IPS-20b (cell line): ENCODE measurements around the gene ADORA2B.
A peak's percentile ranks its signal among the peaks of the same experiment; 100 is the strongest.

Experiments
- H3K27ac ChIP-seq: one replicate; pipeline ENCODE4 v1.5.1; 2013; ENCODE audit warnings: low read length
- H3K27me3 ChIP-seq: 2 replicates; pipeline ENCODE4 v1.6.1; 2013; ENCODE audit warnings: mild to moderate bottlenecking, low read length, inconsistent platforms; ENCODE audit not compliant: insufficient read depth
- H3K36me3 ChIP-seq: 2 replicates; pipeline ENCODE4 v1.6.1; 2013; ENCODE audit warnings: low read depth, mild to moderate bottlenecking, inconsistent platforms, low read length, moderate library complexity; ENCODE audit not compliant: insufficient read depth
- H3K4me1 ChIP-seq: 2 replicates; pipeline ENCODE4 v1.6.1; 2013; ENCODE audit warnings: mild to moderate bottlenecking, control low read depth, inconsistent platforms, low read length, moderate library complexity; ENCODE audit not compliant: insufficient read depth
- H3K4me3 ChIP-seq: 2 replicates; pipeline ENCODE4 v1.5.1; 2013; ENCODE audit warnings: mild to moderate bottlenecking, low read length, inconsistent platforms
- H3K9ac ChIP-seq: 2 replicates; pipeline ENCODE4 v1.6.1; 2013; ENCODE audit warnings: low read depth, mild to moderate bottlenecking, inconsistent platforms, low read length, moderate library complexity
- H3K9me3 ChIP-seq: 2 replicates; pipeline ENCODE4 v1.6.1; 2013; ENCODE audit warnings: mild to moderate bottlenecking, low read depth, low read length, inconsistent platforms; ENCODE audit not compliant: insufficient read depth

The ADORA2B gene

DNA sequence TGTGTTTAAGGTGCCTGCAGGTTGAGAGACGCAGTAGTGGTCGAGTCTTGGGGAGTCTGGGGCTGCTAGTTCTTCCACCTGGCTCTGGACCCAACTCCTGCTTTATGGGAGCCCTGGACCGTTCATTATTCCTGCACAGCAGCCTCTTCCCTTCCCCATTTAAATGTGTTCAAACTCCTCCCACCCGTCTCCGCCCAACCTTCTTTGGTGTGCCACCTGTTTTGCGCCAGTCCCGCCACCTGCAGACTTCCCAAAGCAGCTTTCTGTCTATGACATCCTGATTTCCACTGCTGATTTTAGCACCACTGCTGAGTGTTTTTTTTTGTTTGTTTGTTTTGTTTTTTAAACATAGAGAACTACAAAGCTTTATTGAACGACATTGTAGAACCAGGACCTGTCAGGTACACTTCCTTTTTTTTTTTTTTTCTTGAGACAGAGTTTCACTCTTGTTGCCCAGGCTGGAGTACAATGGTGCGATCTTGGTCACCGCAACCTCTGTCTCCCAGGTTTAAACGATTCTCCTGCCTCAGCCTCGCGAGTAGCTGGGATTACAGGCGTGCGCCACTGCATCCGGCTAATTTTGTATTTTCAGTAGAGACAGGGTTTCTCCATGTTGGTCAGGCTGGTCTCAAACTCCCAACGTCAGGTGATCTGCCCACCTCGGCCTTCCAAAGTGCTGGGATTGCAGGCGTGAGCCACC, 12.8 kb downstream of the ADORA2B start:
- no peak overlapping the region for H3K9ac ChIP-seq
- H3K4me3 ChIP-seq = no peak overlapping the region
- H3K27ac ChIP-seq = no peak overlapping the region
- no peaks in the 10 kb centered on the region; the same call in 1 of the 2 replicates for H3K9me3 ChIP-seq
- H3K27me3 ChIP-seq = no peaks in the 10 kb centered on the region
- H3K36me3 ChIP-seq = no peaks in the 10 kb centered on the region
- H3K4me1 ChIP-seq = peaks cover 11% of the 10 kb centered on the region

DNA sequence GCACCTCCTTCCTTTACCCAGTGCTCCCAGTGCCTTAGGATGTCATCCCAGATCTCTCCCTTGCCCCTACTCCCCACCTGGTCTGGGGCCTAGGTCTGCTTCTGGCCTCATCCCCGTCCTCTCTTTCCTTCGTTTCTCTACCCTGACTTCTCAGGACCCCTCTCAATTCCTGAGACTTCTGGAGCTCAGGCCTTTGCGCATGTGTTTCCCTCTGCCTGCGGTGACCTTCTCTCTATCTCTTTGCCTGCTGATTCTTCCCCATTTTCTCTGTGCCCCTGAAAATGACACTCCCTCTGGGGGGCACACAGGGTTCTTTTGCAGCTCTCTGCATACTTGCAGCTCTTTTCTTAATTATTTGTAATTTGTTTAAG, 13.5 kb downstream of the ADORA2B start:
- Histone ChIP-seq H3K9me3 (no peaks in the 10 kb centered on the region; the same call in 1 of the 2 replicates), H3K9ac (no peak overlapping the region), H3K36me3 (no peaks in the 10 kb centered on the region), H3K4me1 (peaks cover 11% of the 10 kb centered on the region), H3K27ac (no peak overlapping the region), H3K4me3 (no peak overlapping the region), H3K27me3 (no peaks in the 10 kb centered on the region)

DNA sequence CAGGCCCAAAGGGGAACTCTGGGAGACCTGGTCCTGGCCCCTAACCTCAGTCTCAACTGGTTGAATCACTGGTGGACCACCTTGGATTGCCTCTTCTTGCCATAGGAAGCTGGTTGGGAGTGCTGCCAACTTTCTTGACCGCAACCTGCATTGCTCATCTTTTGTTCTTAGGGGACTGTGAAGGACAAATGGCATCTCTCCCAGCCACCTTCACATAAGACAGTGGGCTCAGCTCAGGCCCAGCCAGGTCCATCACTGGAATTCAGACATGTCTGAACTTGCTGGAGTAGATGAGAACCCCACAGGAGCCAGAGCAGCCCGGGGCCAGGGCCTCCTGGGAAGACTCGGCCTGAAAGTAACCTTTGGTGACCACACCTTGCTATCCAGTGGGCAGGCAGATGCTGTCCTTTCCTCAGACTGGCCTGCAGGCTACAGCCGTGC, 18.8 kb downstream of the ADORA2B start:
- Histone ChIP-seq H3K36me3 (no peaks in the 10 kb centered on the region), H3K27me3 (no peaks in the 10 kb centered on the region), H3K27ac (no peak overlapping the region), H3K9ac (no peak overlapping the region), H3K4me1 (peaks cover 32% of the 10 kb centered on the region), H3K4me3 (no peak overlapping the region), H3K9me3 (no peaks in the 10 kb centered on the region)

DNA sequence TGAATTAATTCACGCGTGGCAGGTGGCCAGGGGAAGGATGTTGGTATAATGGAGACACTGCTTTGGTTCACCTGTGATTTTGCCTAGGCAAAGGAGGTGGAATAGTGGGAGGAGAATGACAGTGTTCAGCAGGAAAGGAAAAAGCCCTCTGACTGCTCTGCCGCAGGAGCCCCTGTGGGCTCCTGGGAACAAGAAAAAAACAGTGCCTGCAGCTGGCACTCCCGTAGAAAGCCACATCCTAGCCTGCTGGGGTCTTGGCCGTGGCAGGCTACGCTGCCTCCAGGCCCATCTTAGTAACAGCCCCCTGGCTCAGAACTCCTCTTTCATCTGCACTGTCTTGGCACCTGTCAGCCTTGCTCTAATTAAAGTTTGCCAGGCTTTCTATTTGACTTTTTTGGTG, 20.6 kb downstream of the ADORA2B start:
- Histone ChIP-seq H3K9me3 (no peaks in the 10 kb centered on the region), H3K9ac (peak overlapping the region; percentile 89; the same call in 1 of the 2 replicates), H3K4me1 (peaks cover 36% of the 10 kb centered on the region), H3K4me3 (peak overlapping the region; percentile 60; the same call in 1 of the 2 replicates), H3K27ac (peak overlapping the region; percentile 90), H3K36me3 (no peaks in the 10 kb centered on the region), H3K27me3 (no peaks in the 10 kb centered on the region)

DNA sequence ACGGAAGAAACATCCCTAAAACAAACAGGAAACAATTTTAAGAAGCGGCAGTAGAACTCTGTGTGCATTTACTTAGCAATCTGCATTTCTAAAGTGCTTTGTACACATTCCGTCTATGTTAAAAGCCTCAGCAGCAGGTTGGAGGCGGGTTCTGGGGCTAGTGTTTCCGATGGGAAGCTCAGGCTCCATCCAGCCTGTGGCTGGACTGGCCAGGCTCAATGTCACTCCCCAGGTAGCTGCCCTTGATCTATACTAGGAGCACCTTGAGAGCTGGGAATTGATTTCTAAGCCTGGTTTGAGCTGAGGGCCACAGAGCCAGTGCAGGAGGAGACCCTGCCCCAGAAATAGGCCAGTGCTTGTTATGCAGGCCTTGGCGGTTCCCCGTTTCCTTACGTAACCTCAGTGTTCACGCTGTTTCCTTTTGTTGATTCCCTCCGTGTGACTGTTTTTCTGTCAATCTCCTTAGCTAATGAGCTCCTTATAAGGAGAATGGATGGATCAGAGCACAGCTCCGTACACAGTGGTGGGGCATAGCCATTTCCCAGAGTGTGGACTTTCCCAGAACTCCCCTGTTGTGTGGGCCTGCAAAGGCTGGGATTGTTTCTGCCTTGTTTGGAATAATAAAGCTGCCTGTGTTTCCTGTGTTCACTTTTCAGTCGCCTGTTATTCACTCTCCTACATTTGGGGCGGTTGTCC, 21.4 kb downstream of the ADORA2B start:
- Histone ChIP-seq H3K27ac (peak overlapping the region; percentile 99), H3K27me3 (no peaks in the 10 kb centered on the region), H3K9me3 (no peaks in the 10 kb centered on the region), H3K36me3 (no peaks in the 10 kb centered on the region), H3K4me3 (peak overlapping the region; percentile 60), H3K4me1 (peaks cover 43% of the 10 kb centered on the region), H3K9ac (peak overlapping the region; percentile 89)

DNA sequence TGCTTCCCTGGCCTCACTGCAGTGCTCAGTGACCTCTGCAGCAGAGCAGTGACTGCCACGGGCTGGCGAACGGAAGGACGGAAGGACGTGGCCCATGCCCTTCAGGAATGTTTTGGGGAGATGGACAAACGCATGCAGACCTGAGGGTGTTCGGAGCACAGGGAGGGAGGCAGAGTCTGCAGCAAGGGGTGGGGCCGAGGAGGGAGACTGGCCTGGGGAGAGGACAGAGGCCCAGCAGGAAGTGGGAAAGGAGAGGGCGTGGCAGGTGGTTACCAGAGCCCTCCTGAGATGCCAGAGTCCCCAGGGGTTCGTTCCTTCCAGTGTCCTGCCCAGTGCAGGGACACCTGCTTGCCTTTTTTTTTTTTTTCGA, 21.9 kb downstream of the ADORA2B start:
- H3K9ac ChIP-seq = peak overlapping the region; percentile 89
- peak overlapping the region; percentile 99 for H3K27ac ChIP-seq
- H3K4me3 ChIP-seq = peak overlapping the region; percentile 60

DNA sequence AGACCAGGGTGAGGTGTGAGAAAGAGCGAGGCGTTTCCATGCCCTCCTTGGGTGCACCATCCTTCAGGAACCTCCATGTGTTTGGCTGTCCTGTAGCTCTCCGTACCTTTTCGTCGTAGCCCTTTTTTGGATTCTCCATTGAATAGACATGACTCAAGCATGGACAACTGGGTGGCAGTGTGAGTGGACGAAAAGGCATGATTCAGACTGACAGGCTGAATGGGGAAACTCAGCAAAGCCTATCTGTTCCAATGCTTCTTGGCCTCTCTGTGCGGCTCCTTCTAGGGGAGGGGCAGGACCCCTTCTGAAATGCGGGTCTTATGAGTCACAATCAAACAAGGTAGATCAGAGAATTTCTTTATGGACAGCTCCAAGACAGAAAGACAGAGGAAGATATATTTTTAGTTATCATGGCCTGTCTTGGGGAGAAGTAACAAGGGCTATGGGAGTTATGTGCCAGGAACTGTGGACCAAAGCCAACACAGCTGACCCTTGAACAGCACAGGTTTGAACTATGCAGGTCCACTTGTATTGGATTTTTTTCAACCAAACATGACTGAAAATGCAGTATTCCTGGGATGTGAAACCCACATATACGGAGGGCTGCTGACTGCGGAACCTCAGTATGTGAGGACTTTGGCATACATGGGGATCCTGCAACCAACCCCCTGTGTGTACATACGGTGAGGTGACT, 22.9 kb downstream of the ADORA2B start:
- Histone ChIP-seq H3K36me3 (no peaks in the 10 kb centered on the region), H3K9me3 (no peaks in the 10 kb centered on the region), H3K27me3 (no peaks in the 10 kb centered on the region), H3K27ac (peak overlapping the region; percentile 99), H3K4me1 (peaks cover 44% of the 10 kb centered on the region), H3K9ac (peak overlapping the region; percentile 89; the same call in 1 of the 2 replicates), H3K4me3 (no peak overlapping the region)

More for the DNA sequence above, 21.9 kb downstream of the ADORA2B start:
- Histone ChIP-seq H3K27me3 (no peaks in the 10 kb centered on the region), H3K4me1 (peaks cover 44% of the 10 kb centered on the region), H3K9me3 (no peaks in the 10 kb centered on the region), H3K36me3 (no peaks in the 10 kb centered on the region)

DNA sequence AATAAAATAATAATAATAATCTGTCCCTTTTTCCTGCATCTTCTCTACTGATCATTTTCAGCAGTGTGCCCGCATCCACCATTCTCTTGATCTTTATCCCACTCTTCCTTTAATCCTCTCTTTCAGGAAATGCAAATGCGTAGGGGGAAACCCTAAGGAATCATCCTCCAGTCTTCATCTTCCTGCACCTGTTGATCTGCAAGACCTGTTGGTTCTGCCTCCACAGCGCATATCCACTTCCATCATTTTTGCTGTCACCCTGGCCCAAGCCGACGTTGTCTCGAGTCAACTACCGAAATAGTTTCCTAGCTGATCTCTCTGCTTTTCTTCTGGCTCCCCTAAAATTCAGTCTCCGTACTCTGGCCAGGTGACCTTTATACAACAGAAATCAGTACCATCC, 24.5 kb downstream of the ADORA2B start:
- no peaks in the 10 kb centered on the region for H3K36me3 ChIP-seq
- H3K27me3 ChIP-seq = no peaks in the 10 kb centered on the region
- peaks cover 44% of the 10 kb centered on the region for H3K4me1 ChIP-seq
- no peaks in the 10 kb centered on the region for H3K9me3 ChIP-seq
- H3K27ac ChIP-seq = no peak overlapping the region
- H3K4me3 ChIP-seq = no peak overlapping the region
- no peak overlapping the region for H3K9ac ChIP-seq

DNA sequence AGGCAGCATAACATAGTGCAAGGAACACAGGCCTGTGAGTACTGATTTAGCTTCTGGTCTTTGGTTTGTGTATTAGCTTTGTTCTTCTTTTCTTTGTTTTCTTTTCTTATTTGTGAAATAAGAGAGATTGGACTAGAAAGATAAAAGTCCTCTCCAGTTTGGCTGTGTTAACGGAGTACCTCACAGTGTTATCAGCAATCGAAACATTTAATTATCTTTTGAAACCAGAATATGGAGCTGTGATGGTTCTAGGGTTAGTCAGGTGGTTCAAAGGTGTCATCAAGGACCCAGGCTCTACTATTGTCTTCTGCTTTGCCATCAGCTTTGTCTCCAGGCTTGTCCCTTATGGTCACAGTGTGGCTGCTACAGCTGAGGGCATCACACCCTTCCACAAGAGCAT, 25.6 kb downstream of the ADORA2B start:
- Histone ChIP-seq H3K9ac (no peak overlapping the region), H3K36me3 (peaks cover 10% of the 10 kb centered on the region), H3K27ac (no peak overlapping the region), H3K27me3 (no peaks in the 10 kb centered on the region), H3K4me1 (peaks cover 38% of the 10 kb centered on the region), H3K4me3 (no peak overlapping the region), H3K9me3 (no peaks in the 10 kb centered on the region)

DNA sequence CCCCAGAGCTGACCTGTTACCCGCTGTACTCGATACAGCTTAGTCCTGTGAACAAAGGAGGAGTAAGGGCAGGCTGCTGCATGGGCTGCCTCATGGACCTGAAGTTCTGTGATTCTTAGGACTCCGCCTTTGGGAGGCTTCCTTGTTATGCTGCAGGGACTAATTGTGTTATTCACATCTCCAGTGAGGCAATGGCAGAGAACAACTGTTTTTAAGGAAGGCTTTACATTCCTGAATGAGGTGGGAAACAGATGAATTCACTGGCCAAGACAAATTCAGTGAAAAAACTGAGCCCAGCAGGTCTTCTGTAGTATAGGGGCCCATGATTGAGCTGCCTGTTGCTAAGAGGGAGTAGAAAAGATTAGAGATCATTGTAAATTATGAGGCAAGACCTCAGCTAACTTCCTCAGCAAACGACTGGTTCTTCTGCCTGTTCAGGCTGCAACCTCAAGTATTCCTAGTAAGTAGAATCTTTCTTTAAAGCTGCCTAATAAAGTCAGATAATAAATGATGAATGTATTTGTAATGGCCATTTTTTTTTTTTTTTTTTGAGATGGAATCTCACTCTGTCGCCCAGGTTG, 26.3 kb downstream of the ADORA2B start:
- Histone ChIP-seq H3K9ac (peak overlapping the region; percentile 17; the same call in 1 of the 2 replicates), H3K4me3 (no peak overlapping the region), H3K36me3 (peaks cover 10% of the 10 kb centered on the region), H3K27ac (no peak overlapping the region), H3K4me1 (peaks cover 33% of the 10 kb centered on the region), H3K9me3 (no peaks in the 10 kb centered on the region), H3K27me3 (no peaks in the 10 kb centered on the region)

DNA sequence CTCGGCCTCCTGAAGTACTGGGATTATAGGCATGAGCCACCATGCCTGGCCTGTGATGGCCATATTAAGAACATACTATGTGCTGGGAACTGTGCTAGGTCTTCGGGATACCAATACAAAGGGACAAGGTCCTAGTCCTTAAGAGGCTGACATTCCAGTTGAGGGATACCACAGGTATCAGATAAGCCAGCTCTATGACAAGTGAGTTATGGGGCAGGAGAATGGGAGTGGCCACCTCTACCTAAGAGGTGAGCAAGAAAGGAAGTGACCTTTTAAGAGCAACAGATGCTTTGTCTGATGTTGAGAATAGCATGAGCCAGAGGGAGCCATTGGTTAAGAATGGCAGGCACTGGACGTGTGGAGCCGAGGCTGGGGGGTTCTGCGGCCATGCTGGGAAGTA, 27.0 kb downstream of the ADORA2B start:
- H3K4me1 ChIP-seq = peaks cover 30% of the 10 kb centered on the region; the same call in 1 of the 2 replicates
- no peak overlapping the region for H3K27ac ChIP-seq
- H3K9ac ChIP-seq = no peak overlapping the region
- H3K9me3 ChIP-seq = no peaks in the 10 kb centered on the region
- no peaks in the 10 kb centered on the region for H3K27me3 ChIP-seq
- H3K4me3 ChIP-seq = no peak overlapping the region
- H3K36me3 ChIP-seq = peaks cover 17% of the 10 kb centered on the region
